Measurements from ENCODE around the gene IL7R.

IL7R gene

DNA sequence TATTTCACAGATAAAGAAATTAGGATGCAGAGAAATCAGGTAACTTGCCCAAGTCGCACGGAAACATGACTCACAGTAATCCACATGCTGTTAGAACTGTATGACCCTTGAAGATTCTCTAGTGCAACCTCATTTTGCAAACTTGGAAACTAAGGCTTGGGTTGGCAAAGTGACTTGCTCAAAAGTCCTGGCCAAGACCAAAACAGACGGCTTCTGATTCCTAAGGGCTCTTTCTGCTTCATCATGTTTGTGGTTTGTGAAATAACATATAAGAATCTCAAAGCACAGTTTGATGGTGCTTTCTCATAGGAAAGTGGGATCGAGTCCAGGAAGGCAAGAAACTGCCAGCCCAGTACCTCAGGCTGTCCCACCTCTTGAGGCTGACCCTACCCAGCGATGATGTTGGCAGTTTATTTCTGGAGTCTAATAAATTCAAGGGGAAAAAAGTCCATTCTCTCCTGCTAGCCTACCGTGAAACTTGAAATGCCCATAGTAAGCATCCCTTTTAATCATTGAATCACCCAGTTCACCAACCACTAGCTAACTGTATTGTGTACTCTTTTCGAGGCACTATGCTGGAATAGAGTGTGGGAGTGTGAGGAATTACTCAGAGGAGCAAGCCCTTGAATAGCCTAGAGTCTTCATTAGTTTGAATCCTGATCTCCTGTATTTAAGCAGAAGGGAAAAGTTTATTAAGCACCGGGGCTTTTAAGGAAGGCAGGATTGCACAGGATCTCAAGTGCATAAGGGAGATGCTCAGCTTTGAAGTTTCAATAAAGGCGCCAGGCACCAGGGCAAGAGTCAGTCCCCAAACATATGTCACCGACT lies 67.6 kb downstream of the IL7R start:
- no peak for DNase-seq (ENCODE audit: low spot score in 2 of 2)

GRCh38 chr5:35924950-35925722 lies 68.4 kb downstream of the IL7R start:
- no peak for DNase-seq (ENCODE audit: low spot score in 2 of 2)

More for the DNA sequence above, 67.6 kb downstream of the IL7R start:
- Mint-ChIP-seq H3K4me3 (no peak overlapping the region), H3K36me3 (peaks cover 4% of the 10 kb centered on the region), H3K9me3 (peaks cover 4% of the 10 kb centered on the region), H3K4me1 (no peaks in the 10 kb centered on the region), H3K27me3 (peaks cover 11% of the 10 kb centered on the region), H3K27ac (no peak overlapping the region)
- no peak for ATAC-seq (ENCODE audit: low read depth)

DNA sequence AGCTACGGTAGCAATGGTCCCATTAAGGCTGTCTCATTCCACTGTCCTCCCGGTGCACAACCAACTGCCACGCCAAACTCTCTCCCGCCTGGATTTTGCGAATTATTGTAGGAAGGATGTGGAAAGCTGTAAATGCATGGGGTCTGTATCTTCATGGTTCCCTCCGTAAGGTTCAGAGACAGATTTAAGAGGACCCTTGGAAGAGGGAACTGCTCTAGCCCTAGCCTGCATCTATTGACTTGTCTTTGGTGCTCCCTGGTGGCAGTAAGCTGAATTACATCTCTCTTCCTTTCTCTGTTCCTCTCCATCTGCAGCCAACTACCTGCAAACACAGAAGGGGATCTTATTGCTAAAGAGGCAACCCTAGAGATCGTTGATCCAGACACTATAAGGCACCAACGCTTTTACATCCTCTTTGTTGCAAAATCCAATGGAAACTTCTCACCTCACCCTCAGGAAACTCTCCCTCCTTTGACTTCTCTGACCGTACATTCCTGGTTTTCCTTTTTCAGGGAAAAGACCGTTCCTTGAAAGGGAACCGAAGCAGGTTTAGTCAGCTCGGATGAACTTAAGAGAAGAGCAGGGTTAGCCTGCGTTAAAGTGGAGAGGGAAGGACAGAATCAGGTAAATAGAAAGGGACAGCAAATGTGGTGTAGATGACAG lies 69.8 kb downstream of the IL7R start:
- Mint-ChIP-seq H3K36me3 (no peaks in the 10 kb centered on the region), H3K9me3 (no peaks in the 10 kb centered on the region), H3K27me3 (peaks cover 11% of the 10 kb centered on the region), H3K27ac (no peak overlapping the region), H3K4me1 (no peaks in the 10 kb centered on the region), H3K4me3 (no peak overlapping the region)
- peak; percentile 41 to 45 for DNase-seq (ENCODE audit: low spot score in 2 of 2)
- peak; percentile 47 for ATAC-seq (ENCODE audit: low read depth)

More at GRCh38 chr5:35924950-35925722, 68.4 kb downstream of the IL7R start:
- Mint-ChIP-seq H3K4me3 (no peak overlapping the region), H3K9me3 (no peaks in the 10 kb centered on the region), H3K27ac (no peak overlapping the region), H3K36me3 (no peaks in the 10 kb centered on the region), H3K27me3 (peaks cover 11% of the 10 kb centered on the region), H3K4me1 (no peaks in the 10 kb centered on the region)
- no peak for ATAC-seq (ENCODE audit: low read depth)

All from memory B cell (primary cell).